Measurements from ENCODE around the gene CAP2. TPM values are rescaled to one million over a fixed set of nuclear protein-coding genes. Genes with fewer than 3 reads are reported as not detected.

CAP2 gene
- total and polyA plus RNA-seq, 2 experiments from 2014 or later: 6.7 to 9.1 TPM

- no peak for ATAC-seq
Observed at GRCh38 chr6:17530321-17530835, 137.0 kb downstream of the CAP2 start.

More at GRCh38 chr6:17530321-17530835, 137.0 kb downstream of the CAP2 start:
- peaks cover 2% of the 10 kb centered on the region; the same call in 1 of the 3 replicates for H3K36me3 Mint-ChIP-seq (ENCODE audit: low read depth)
- Histone ChIP-seq H3K27ac (ENCODE audit: low read depth) (no peak overlapping the region), H3K27me3 (ENCODE audit: insufficient read depth) (no peaks in the 10 kb centered on the region), H3F3A (replicated peaks; ENCODE audit: low read depth) (no peaks in the 10 kb centered on the region), H2AFZ (no peak overlapping the region), H3K4me2 (no peak overlapping the region), H3K36me3 (ENCODE audit: insufficient read depth) (no peaks in the 10 kb centered on the region), H3K4me3 (no peak overlapping the region), H3K79me2 (replicated peaks; ENCODE audit: insufficient read depth) (no peaks in the 10 kb centered on the region), H4K20me1 (replicated peaks; ENCODE audit: insufficient read depth) (no peaks in the 10 kb centered on the region), H3K9me2 (ENCODE audit: insufficient read depth) (no peaks in the 10 kb centered on the region), H3K4me1 (ENCODE audit: insufficient read depth) (no peaks in the 10 kb centered on the region)
- no peak for DNase-seq (ENCODE audit: low spot score)
- H3K4me1 Mint-ChIP-seq: no peaks in the 10 kb centered on the region
- no peak overlapping the region for H3K4me3 Mint-ChIP-seq
- H3K9me3 Mint-ChIP-seq: no peaks in the 10 kb centered on the region
- no peak for TF ChIP-seq CREB1 (CRISPR knock-in tag; IDR thresholded peaks at IDR 0.05; ENCODE audit: low read depth)
- no peak for TF ChIP-seq NANOG (IDR thresholded peaks at IDR 0.05; ENCODE audit: borderline replicate concordance)
- TF ChIP-seq ZNF114 (CRISPR knock-in tag; IDR thresholded peaks at IDR 0.05): no peak
- no peak for TF ChIP-seq ZNF331 (CRISPR knock-in tag; IDR thresholded peaks at IDR 0.05; ENCODE audit: low read depth)
- no peak for TF ChIP-seq EZH2phosphoT487 (IDR thresholded peaks at IDR 0.05; ENCODE audit: unreplicated experiment)
- no peak for TF ChIP-seq ZNF462 (CRISPR knock-in tag; IDR thresholded peaks at IDR 0.05)
- TF ChIP-seq POLR2AphosphoS5 (IDR thresholded peaks at IDR 0.05; ENCODE audit: low read depth): no peak
- TF ChIP-seq JUNB (IDR thresholded peaks at IDR 0.05; ENCODE audit: unreplicated experiment): no peak
- no peak for TF ChIP-seq CTCF (conservative IDR thresholded peaks at IDR 0.05; ENCODE audit: low read depth in 2 of 2)
- no peak for TF ChIP-seq STAT1 (IDR thresholded peaks at IDR 0.05; ENCODE audit: unreplicated experiment)
- TF ChIP-seq ETS1 (IDR thresholded peaks at IDR 0.05): no peak
- TF ChIP-seq REST (IDR thresholded peaks at IDR 0.05; ENCODE audit: unreplicated experiment): no peak
- H3K27me3 Mint-ChIP-seq (ENCODE audit: insufficient read depth, low read depth, poor library complexity): peaks cover 1% of the 10 kb centered on the region
- no peak overlapping the region for H3K27ac Mint-ChIP-seq

Data from GM23338 (cell line).